Left lung (tissue), 10 donors: ENCODE data around the gene FRMD4A. TPM values are rescaled to one million over a fixed set of nuclear protein-coding genes. Genes with fewer than 3 reads are reported as not detected.

Experiments
- ATAC-seq: fragments of 200-7000 bp; cut with Tn5 transposase; one replicate; pipeline ENCODE4 v1.9.1; 2020; ENCODE audit warnings: moderate library complexity
- DNase-seq, 4 donors: peaks; one replicate each; pipeline ENCODE4 v3.0.0-alpha.2; 2013 to 2020
- H3K27ac ChIP-seq, 2 donors: fragments of 200-600 bp; sonication (generic) in 1 of 2; one replicate each; pipeline versions ENCODE4 v1.5.0 to v1.8.0; 2020 to 2021
- H3K27me3 ChIP-seq, 2 donors: fragments of 200-600 bp; sonication (generic) in 1 of 2; one replicate each; pipeline versions ENCODE4 v1.5.0 to v1.8.0; 2020 to 2021
- H3K36me3 ChIP-seq, 2 donors: fragments of 200-600 bp; sonication (generic) in 1 of 2; one replicate each; pipeline versions ENCODE4 v1.5.0 to v1.8.0; 2020 to 2021
- H3K4me1 ChIP-seq, 2 donors: fragments of 200-600 bp; one replicate each; pipeline ENCODE4 v1.8.0; 2021
- H3K4me3 ChIP-seq, 2 donors: fragments of 200-600 bp; sonication (generic) in 1 of 2; one replicate each; pipeline versions ENCODE4 v1.5.0 to v1.8.0; 2020 to 2021; ENCODE audit warnings: mild to moderate bottlenecking in 1 of 2
- H3K9me3 ChIP-seq, 2 donors: fragments of 200-600 bp; sonication (generic) in 1 of 2; one replicate each; pipeline versions ENCODE4 v1.5.0 to v1.8.0; 2020 to 2021
- intact Hi-C, 2 donors: fragments of 100-400 bp; cut with DNase I; formaldehyde crosslinking; loops; one replicate each; pipeline versions ENCODE4 v1.11.2 to v1.14.2; 2022
- polyA plus RNA-seq, 6 donors: library from polyadenylated mRNA; unstranded; fragments of 120-200 nt; gene quantifications; one replicate each; pipeline ENCODE4 v1.2.1, GENCODE V29; 2013; ENCODE audit not compliant: insufficient read length in 6 of 6
- total RNA-seq, 2 donors: library from RNA; stranded (reverse); fragmentation: NEBNext Ultra II Directional; extraction: Animal tissue kit (Norgen Biotek cat#: 25700); gene quantifications; one replicate each; pipeline ENCODE4 v1.2.1, GENCODE V29; 2021
- TF ChIP-seq, protein P1 (sequence below), 2 donors: fragments of 200-600 bp; sonication (generic) in 1 of 2; IDR thresholded peaks; one replicate each; pipeline versions ENCODE4 v1.5.0 to v1.8.0; 2021; ENCODE audit warnings: antibody characterized with exemption in 2 of 2
- donor health status: DM: no; HTN: yes; CAD: no.
- donor health status: DM: no; HTN: no; CAD: no.

Gene FRMD4A
- total and polyA plus RNA-seq, 8 donors: 33.9 to 62.8 (median 57.0) TPM

DNA sequence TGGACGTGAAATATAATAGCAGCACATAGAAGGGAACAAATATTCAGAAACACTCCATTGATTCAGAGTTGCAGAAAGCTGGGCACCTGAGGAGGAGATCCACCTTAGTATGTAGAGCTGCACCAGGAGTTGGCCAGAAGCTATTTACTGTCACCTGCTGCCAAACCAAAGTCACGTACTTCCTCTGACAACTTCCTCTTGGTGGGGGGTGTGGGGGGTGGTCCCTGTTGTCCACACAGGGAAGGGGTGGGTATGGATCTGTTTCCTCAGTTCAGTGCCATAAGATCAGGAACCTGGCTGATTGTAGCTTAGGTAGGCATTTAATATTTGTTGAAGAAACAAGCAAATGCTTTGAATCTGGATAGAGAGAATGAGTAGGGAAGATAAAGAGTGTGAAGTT lies 264.6 kb downstream of the FRMD4A start:
- DNase-seq (no peak), ATAC-seq (no peak)
- H3K4me1 ChIP-seq: peaks cover 4 to 15% of the 10 kb centered on the region in 2 donors
- intact Hi-C loops: no loop called here
- no peak overlapping the region for H3K27ac ChIP-seq
- no peaks in the 10 kb centered on the region for H3K27me3 ChIP-seq
- no peak overlapping the region for H3K4me3 ChIP-seq
- peaks cover 0 to 2% of the 10 kb centered on the region in 2 donors for H3K9me3 ChIP-seq
- H3K36me3 ChIP-seq: no peaks in the 10 kb centered on the region
- TF ChIP-seq, protein P1, sequence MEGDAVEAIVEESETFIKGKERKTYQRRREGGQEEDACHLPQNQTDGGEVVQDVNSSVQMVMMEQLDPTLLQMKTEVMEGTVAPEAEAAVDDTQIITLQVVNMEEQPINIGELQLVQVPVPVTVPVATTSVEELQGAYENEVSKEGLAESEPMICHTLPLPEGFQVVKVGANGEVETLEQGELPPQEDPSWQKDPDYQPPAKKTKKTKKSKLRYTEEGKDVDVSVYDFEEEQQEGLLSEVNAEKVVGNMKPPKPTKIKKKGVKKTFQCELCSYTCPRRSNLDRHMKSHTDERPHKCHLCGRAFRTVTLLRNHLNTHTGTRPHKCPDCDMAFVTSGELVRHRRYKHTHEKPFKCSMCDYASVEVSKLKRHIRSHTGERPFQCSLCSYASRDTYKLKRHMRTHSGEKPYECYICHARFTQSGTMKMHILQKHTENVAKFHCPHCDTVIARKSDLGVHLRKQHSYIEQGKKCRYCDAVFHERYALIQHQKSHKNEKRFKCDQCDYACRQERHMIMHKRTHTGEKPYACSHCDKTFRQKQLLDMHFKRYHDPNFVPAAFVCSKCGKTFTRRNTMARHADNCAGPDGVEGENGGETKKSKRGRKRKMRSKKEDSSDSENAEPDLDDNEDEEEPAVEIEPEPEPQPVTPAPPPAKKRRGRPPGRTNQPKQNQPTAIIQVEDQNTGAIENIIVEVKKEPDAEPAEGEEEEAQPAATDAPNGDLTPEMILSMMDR (IDR thresholded peaks at IDR 0.05): no peak

DNA sequence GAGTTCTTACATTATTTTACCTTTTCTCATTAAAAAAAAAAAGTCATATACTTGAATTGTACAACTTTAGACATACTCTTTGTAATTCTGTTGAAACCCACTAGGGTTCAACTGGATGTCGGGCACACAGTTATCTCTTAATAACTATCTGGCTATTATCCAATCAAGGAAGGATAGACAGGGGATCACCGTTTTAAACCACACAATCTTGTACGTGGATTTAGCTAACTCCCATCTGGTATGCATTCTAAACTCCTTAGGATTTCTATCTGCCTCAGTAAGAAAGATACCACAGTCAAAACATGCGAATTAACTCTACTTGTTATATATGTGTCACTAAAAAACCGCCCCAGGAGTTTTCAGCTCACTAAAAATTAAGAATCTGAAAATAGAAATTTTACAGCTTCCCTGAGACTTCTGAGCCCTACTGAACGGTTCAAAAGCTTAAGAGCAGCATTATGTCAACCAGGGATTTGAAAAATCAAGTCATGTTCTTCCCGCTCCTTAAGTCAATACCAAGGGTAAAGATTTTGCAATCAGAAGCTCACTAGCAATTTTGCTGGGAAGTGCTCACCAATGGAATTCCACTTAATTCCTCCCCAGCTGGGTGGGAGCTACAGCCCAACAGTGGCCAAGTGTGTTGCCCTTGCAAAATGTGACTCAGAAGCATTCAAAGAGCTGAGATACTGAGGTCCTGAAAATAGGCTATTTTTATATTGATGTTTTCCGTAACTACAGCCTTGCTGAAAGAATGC lies 267.0 kb downstream of the FRMD4A start:
- peak in 2 of 4 donors; percentile 66 to 75 for DNase-seq
- Histone ChIP-seq H3K4me3 (no peak overlapping the region), H3K9me3 (peaks cover 0 to 2% of the 10 kb centered on the region in 2 donors), H3K4me1 (peaks cover 4 to 15% of the 10 kb centered on the region in 2 donors), H3K27me3 (no peaks in the 10 kb centered on the region), H3K27ac (peak overlapping the region; percentile 55 to 71), H3K36me3 (no peaks in the 10 kb centered on the region)
- ATAC-seq: peak; percentile 86
- TF ChIP-seq, protein P1 (IDR thresholded peaks at IDR 0.05): no peak
- intact Hi-C loops: no loop called here

DNA sequence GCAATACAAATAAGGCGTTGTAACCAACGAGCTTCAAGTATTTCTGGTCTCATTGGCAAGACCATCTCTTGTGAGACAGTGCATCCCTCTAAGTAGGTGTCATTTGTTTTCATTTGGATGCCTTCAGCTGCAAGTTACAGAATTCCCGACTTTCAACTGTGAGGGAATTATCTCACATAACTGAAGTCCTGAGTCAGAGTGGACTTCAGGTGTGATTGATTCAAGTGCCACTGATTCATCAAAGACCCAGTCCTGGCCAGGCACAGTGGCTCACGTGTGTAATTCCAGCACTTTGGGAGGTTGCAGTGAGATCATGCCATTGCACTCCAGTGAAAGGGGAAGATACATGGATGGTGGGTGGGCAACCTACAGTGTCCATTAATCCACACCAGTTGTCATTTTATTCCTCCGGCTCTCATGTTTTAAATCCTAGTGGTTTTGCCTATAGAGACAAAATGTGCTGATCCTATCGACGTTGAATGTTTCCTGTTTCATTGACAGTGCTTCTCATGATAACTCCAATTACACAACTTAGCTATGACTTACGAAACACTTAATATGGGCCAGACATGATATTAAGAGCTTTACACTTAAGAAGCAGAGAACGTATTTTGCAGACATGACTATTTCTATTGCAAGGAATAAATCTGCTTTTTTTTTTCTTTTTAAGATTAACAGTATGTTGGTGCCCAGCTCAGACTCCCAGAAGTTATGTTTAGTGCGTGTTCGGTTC lies 268.0 kb downstream of the FRMD4A start:
- no peak overlapping the region for H3K4me3 ChIP-seq
- intact Hi-C loops: no loop called here
- peaks cover 4 to 15% of the 10 kb centered on the region in 2 donors for H3K4me1 ChIP-seq
- no peaks in the 10 kb centered on the region for H3K27me3 ChIP-seq
- peak; percentile 46 for ATAC-seq
- peaks cover 0 to 2% of the 10 kb centered on the region in 2 donors for H3K9me3 ChIP-seq
- peak overlapping the region; percentile 55 to 71 for H3K27ac ChIP-seq
- H3K36me3 ChIP-seq: no peaks in the 10 kb centered on the region
- TF ChIP-seq, protein P1 (IDR thresholded peaks at IDR 0.05): no peak
- peak in 1 of 4 donors; percentile 37 for DNase-seq

DNA sequence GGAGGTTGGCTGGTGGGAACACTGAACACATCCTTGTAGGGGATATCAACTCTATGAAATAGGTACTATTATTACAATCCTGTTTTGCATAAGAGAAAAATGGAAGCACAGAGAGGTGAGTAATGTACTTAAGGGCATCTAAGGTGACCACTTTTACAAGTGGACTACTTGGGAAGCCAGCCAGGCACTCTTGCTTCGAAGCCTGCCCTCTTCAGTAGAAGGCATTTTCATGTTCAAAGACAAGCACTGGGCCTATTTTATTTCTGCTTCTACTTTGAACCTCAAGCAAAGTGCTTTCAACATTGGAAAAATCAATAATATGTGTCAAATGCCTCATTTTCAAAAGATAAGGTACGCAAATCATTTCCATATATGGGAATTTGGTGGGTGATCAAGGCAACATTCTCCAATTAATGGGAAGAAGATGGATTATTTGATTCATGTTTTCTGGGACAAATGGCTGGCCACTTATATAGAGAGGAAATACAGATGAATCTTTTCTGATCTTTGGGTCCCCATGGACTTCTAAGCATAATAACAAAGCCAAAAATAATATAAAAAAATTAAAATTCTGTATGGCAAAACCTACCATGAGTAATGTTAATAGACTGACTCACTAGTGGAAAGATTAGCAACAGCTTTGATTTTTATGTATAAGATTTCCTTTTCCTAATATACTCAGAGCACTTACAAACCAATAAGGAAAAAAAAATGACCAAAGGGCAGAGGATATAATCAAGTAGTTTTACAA lies 270.2 kb downstream of the FRMD4A start:
- H3K4me3 ChIP-seq: no peak overlapping the region
- H3K4me1 ChIP-seq: peaks cover 8 to 15% of the 10 kb centered on the region in 2 donors
- intact Hi-C loops: no loop called here
- TF ChIP-seq, protein P1 (IDR thresholded peaks at IDR 0.05): no peak
- no peaks in the 10 kb centered on the region for H3K27me3 ChIP-seq
- H3K27ac ChIP-seq: peak overlapping the region; percentile 0 to 64
- no peaks in the 10 kb centered on the region for H3K9me3 ChIP-seq
- peak; percentile 56 for ATAC-seq
- no peaks in the 10 kb centered on the region for H3K36me3 ChIP-seq
- DNase-seq: peak in 2 of 4 donors; percentile 62 to 74
